ENCODE data around the gene MADD. TPM values are rescaled to one million over a fixed set of nuclear protein-coding genes. Genes with fewer than 3 reads are reported as not detected.
A peak's percentile ranks its signal among the peaks of the same experiment; 100 is the strongest.

Gene MADD
- polyA plus RNA-seq, 1 donor, result 49.8 TPM

DNA sequence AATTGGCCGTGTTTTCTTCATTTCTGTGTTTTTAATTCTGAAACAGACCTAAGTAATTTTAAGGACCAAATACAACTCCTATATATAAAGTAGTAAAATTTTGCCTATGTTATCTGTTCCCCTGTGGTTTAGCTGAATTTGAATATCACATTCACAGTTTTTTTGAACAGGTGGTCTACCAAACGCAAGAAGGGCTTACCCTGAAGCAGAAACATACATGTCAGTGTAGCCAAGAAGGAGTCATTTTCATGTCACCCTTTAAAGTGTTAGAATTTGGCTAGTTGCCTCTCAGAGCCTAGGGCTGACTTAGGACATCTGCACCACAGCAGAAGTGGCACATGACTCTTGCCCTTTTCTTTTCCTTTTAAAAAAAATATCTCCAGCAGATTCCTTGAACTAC lies 48.2 kb downstream of the MADD start:
- no peak for DNase-seq
- Histone ChIP-seq H3K27ac (ENCODE audit: low read length) (no peak overlapping the region), H3K9me3 (ENCODE audit: control insufficient read depth, low read depth, low read length) (no peaks in the 10 kb centered on the region), H3K4me1 (ENCODE audit: control insufficient read depth, insufficient read depth, low read length) (no peaks in the 10 kb centered on the region), H3K27me3 (ENCODE audit: control insufficient read depth, insufficient read depth, low read length) (no peaks in the 10 kb centered on the region), H3K36me3 (ENCODE audit: control insufficient read depth, insufficient read depth, low read length) (peaks cover 45% of the 10 kb centered on the region), H3K4me3 (ENCODE audit: low read length) (no peak overlapping the region)
- WGBS (ENCODE audit: insufficient coverage, low lambda C conversion rate), result 100% methylated on average over 1 of the region's 2 CpGs

GRCh38 chr11:47324520-47324919 lies 54.6 kb downstream of the MADD start:
- no CpG with 5 or more reads among the region's 12 CpGs for WGBS (ENCODE audit: insufficient coverage, low lambda C conversion rate)
- no peak for DNase-seq
- peaks cover 9% of the 10 kb centered on the region for H3K36me3 ChIP-seq (ENCODE audit: control insufficient read depth, insufficient read depth, low read length)
- H3K27me3 ChIP-seq (ENCODE audit: control insufficient read depth, insufficient read depth, low read length), result no peaks in the 10 kb centered on the region
- H3K27ac ChIP-seq (ENCODE audit: low read length), result no peak overlapping the region
- no peaks in the 10 kb centered on the region for H3K4me1 ChIP-seq (ENCODE audit: control insufficient read depth, insufficient read depth, low read length)
- H3K9me3 ChIP-seq (ENCODE audit: control insufficient read depth, low read depth, low read length), result no peaks in the 10 kb centered on the region
- no peak overlapping the region for H3K4me3 ChIP-seq (ENCODE audit: low read length)

DNA sequence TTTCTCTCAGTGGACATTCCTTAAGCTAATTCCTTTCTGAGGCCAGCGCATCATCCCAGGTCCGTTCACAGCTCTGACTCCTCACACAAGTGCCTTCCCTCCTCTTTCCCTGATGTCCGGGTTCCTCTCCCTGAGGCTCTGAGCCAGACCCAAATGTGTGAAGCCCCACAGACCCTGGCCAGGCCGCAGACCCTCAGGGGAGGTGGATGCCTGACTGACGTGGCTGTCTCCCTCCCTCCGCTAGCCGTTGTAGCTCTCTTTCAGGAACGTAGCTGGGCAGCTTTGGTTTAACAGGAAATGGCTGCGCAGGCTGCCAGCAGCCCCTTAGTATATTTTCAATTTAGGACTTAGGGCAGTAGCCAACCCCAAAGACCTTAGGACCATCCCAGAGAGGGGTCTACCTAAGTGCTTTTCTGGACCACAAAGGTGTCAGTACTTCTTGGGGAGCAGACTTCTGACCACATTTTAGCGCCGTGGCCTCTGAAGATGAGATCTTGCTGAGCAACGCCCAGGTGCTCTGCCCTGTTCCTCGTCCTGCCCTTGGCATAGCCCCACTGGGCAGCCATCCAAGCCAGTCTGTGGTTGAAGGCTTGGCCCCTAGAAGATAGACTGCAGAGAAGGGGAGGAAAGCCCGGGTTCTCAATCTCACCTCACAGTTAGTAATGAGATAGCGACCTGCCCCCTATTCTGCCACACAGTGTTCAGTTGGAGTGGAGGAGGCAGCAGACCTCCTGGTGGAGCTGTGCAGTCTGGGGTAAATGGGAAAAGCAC lies 55.5 kb downstream of the MADD start:
- peaks cover 3% of the 10 kb centered on the region for H3K4me1 ChIP-seq (ENCODE audit: control insufficient read depth, insufficient read depth, low read length)
- no peak overlapping the region for H3K27ac ChIP-seq (ENCODE audit: low read length)
- H3K4me3 ChIP-seq (ENCODE audit: low read length), result no peak overlapping the region
- H3K9me3 ChIP-seq (ENCODE audit: control insufficient read depth, low read depth, low read length), result no peaks in the 10 kb centered on the region
- H3K27me3 ChIP-seq (ENCODE audit: control insufficient read depth, insufficient read depth, low read length), result no peaks in the 10 kb centered on the region
- WGBS (ENCODE audit: insufficient coverage, low lambda C conversion rate), result 94% methylated on average over 2 of the region's 15 CpGs
- no peak for DNase-seq
- peaks cover 11% of the 10 kb centered on the region for H3K36me3 ChIP-seq (ENCODE audit: control insufficient read depth, insufficient read depth, low read length)

DNA sequence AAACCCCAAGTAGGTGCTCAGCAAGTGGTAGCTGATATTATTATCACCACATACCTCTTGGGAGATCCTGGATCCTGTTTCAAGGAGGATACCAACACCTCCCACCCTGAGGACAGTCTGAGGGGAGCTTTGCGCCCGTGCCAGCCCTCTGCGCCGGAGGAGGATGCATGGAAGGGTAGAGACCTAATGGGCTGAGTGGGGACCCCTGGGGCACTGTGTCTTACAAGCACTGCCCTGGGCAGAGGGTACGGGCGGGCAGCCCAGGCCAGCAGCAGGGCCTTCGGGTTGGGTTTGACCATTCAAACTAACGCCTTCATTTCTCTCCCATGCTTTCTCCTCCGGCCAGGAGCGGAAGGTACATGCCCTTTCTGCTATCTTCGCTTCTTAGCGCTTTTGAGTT lies 56.3 kb downstream of the MADD start:
- peaks cover 15% of the 10 kb centered on the region for H3K36me3 ChIP-seq (ENCODE audit: control insufficient read depth, insufficient read depth, low read length)
- no peak overlapping the region for H3K27ac ChIP-seq (ENCODE audit: low read length)

GRCh38 chr11:47327025-47327424 lies 57.1 kb downstream of the MADD start:
- no CpG with 5 or more reads among the region's 13 CpGs for WGBS (ENCODE audit: insufficient coverage, low lambda C conversion rate)
- H3K4me1 ChIP-seq (ENCODE audit: control insufficient read depth, insufficient read depth, low read length), result peaks cover 11% of the 10 kb centered on the region
- no peak for DNase-seq
- H3K4me3 ChIP-seq (ENCODE audit: low read length), result no peak overlapping the region
- H3K27ac ChIP-seq (ENCODE audit: low read length), result no peak overlapping the region
- H3K36me3 ChIP-seq (ENCODE audit: control insufficient read depth, insufficient read depth, low read length), result peaks cover 8% of the 10 kb centered on the region
- no peaks in the 10 kb centered on the region for H3K27me3 ChIP-seq (ENCODE audit: control insufficient read depth, insufficient read depth, low read length)
- H3K9me3 ChIP-seq (ENCODE audit: control insufficient read depth, low read depth, low read length), result no peaks in the 10 kb centered on the region

More for the DNA sequence above, 56.3 kb downstream of the MADD start:
- no peaks in the 10 kb centered on the region for H3K9me3 ChIP-seq (ENCODE audit: control insufficient read depth, low read depth, low read length)
- DNase-seq, result no peak
- WGBS (ENCODE audit: insufficient coverage, low lambda C conversion rate), result no CpG with 5 or more reads among the region's 12 CpGs
- no peak overlapping the region for H3K4me3 ChIP-seq (ENCODE audit: low read length)
- no peaks in the 10 kb centered on the region for H3K27me3 ChIP-seq (ENCODE audit: control insufficient read depth, insufficient read depth, low read length)
- H3K4me1 ChIP-seq (ENCODE audit: control insufficient read depth, insufficient read depth, low read length), result peaks cover 4% of the 10 kb centered on the region

DNA sequence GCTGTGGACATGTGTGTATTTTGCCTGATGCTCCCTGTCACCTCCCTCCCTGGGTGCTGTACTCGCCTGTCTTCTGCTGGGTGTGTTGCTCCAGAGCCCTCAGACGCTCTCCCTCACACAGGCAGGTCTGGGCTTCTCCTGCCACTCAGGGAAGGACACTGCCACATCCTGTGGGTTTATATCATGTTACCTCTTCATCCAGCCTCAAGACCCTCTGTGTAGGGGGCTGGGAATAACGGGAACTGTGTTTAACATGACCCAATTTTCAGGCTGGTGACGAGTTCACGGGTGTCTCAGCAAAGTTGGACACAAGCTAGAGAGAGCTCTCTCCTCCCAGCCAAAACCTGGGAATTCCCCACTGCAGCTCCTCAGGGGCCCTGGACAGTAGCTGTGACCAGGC lies 58.0 kb downstream of the MADD start:
- no peak overlapping the region for H3K27ac ChIP-seq (ENCODE audit: low read length)
- no CpG with 5 or more reads among the region's 5 CpGs for WGBS (ENCODE audit: insufficient coverage, low lambda C conversion rate)
- DNase-seq, result no peak
- no peaks in the 10 kb centered on the region for H3K27me3 ChIP-seq (ENCODE audit: control insufficient read depth, insufficient read depth, low read length)
- H3K9me3 ChIP-seq (ENCODE audit: control insufficient read depth, low read depth, low read length), result no peaks in the 10 kb centered on the region
- peaks cover 17% of the 10 kb centered on the region for H3K4me1 ChIP-seq (ENCODE audit: control insufficient read depth, insufficient read depth, low read length)
- peaks cover 6% of the 10 kb centered on the region for H3K36me3 ChIP-seq (ENCODE audit: control insufficient read depth, insufficient read depth, low read length)
- H3K4me3 ChIP-seq (ENCODE audit: low read length), result no peak overlapping the region

- Histone ChIP-seq H3K4me1 (ENCODE audit: control insufficient read depth, insufficient read depth, low read length) (peaks cover 17% of the 10 kb centered on the region), H3K4me3 (ENCODE audit: low read length) (no peak overlapping the region), H3K9me3 (ENCODE audit: control insufficient read depth, low read depth, low read length) (no peaks in the 10 kb centered on the region), H3K36me3 (ENCODE audit: control insufficient read depth, insufficient read depth, low read length) (peaks cover 6% of the 10 kb centered on the region), H3K27me3 (ENCODE audit: control insufficient read depth, insufficient read depth, low read length) (no peaks in the 10 kb centered on the region), H3K27ac (ENCODE audit: low read length) (no peak overlapping the region)
- WGBS (ENCODE audit: insufficient coverage, low lambda C conversion rate), result no CpG with 5 or more reads among the region's 29 CpGs
- DNase-seq, result no peak
These were observed 58.8 kb downstream of the MADD start for GRCh38 chr11:47328449-47329390.

DNA sequence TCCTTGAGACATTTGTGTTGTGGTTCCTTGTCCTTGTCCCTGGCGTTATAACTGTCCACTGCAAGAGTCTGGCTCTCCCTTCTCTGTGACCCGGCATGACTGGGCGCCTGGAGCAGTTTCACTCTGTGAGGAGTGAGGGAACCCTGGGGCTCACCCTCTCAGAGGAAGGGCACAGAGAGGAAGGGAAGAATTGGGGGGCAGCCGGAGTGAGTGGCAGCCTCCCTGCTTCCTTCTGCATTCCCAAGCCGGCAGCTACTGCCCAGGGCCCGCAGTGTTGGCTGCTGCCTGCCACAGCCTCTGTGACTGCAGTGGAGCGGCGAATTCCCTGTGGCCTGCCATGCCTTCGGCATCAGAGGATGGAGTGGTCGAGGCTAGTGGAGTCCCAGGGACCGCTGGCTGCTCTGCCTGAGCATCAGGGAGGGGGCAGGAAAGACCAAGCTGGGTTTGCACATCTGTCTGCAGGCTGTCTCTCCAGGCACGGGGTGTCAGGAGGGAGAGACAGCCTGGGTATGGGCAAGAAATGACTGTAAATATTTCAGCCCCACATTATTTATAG lies 59.6 kb downstream of the MADD start:
- DNase-seq, result no peak
- Histone ChIP-seq H3K36me3 (ENCODE audit: control insufficient read depth, insufficient read depth, low read length) (peaks cover 6% of the 10 kb centered on the region), H3K4me3 (ENCODE audit: low read length) (no peak overlapping the region), H3K9me3 (ENCODE audit: control insufficient read depth, low read depth, low read length) (no peaks in the 10 kb centered on the region), H3K27me3 (ENCODE audit: control insufficient read depth, insufficient read depth, low read length) (no peaks in the 10 kb centered on the region), H3K4me1 (ENCODE audit: control insufficient read depth, insufficient read depth, low read length) (peaks cover 17% of the 10 kb centered on the region), H3K27ac (ENCODE audit: low read length) (no peak overlapping the region)
- WGBS (ENCODE audit: insufficient coverage, low lambda C conversion rate), result no CpG with 5 or more reads among the region's 12 CpGs

- WGBS (ENCODE audit: insufficient coverage, low lambda C conversion rate), result no CpG with 5 or more reads among the region's 16 CpGs
These were observed 60.3 kb downstream of the MADD start for GRCh38 chr11:47329987-47330931.

More at GRCh38 chr11:47329987-47330931, 60.3 kb downstream of the MADD start:
- H3K27me3 ChIP-seq (ENCODE audit: control insufficient read depth, insufficient read depth, low read length), result no peaks in the 10 kb centered on the region
- H3K36me3 ChIP-seq (ENCODE audit: control insufficient read depth, insufficient read depth, low read length), result peaks cover 6% of the 10 kb centered on the region
- DNase-seq, result peak in 1 of 2 donors; percentile 31
- H3K4me3 ChIP-seq (ENCODE audit: low read length), result no peak overlapping the region
- H3K27ac ChIP-seq (ENCODE audit: low read length), result no peak overlapping the region
- peaks cover 17% of the 10 kb centered on the region for H3K4me1 ChIP-seq (ENCODE audit: control insufficient read depth, insufficient read depth, low read length)
- H3K9me3 ChIP-seq (ENCODE audit: control insufficient read depth, low read depth, low read length), result no peaks in the 10 kb centered on the region

All from large intestine (tissue), 3 donors.